OCI-LY7 (cell line): ENCODE results near the gene HES7. TPM values are rescaled to one million over a fixed set of nuclear protein-coding genes. Genes with fewer than 3 reads are reported as not detected.

Experiments used
- BruUV-seq: library from RNA; stranded (reverse); fragments of 400-500 nt; replicated peaks from 2 replicates; lab custom pipeline; 2021; lab: Mats Ljungman, UMichigan
- CTCF ChIA-PET: fragments of 300-600 bp; sonication (Branson Sonifier 250); formaldehyde crosslinking; loops from one replicate; lab custom pipeline; 2022; ENCODE audit warnings: antibody characterized with exemption; ENCODE audit not compliant: unreplicated experiment; lab: Charles Lee
- POLR2A ChIA-PET: fragments of 300-600 bp; sonication (Branson Sonifier 250); formaldehyde crosslinking; loops from one replicate; lab custom pipeline; 2022; ENCODE audit warnings: antibody characterized with exemption; lab: Charles Lee
- DNase-seq: peaks from one replicate; pipeline ENCODE4 v3.0.0-alpha.2; 2015; ENCODE audit warnings: low spot score
- H2AFZ ChIP-seq: fragments of 200-600 bp; sonication (generic), shearing (Covaris generic); 2 replicates; pipeline ENCODE4 v1.6.1; 2014; ENCODE audit warnings: mild to moderate bottlenecking, antibody characterized with exemption, low read length, moderate library complexity
- H3K27ac ChIP-seq: fragments of 200-600 bp; sonication (generic); 2 replicates; pipeline ENCODE4 v1.5.1; 2014; ENCODE audit warnings: mixed run types, low read depth, mild to moderate bottlenecking, moderate library complexity, low read length, inconsistent platforms; ENCODE audit not compliant: poor library complexity, severe bottlenecking
- H3K36me3 ChIP-seq: fragments of 200-600 bp; sonication (generic); 2 replicates; pipeline ENCODE4 v1.6.1; 2014; ENCODE audit warnings: mild to moderate bottlenecking, antibody characterized with exemption, low read length, moderate library complexity, mixed read lengths; ENCODE audit not compliant: insufficient read depth
- H3K4me1 ChIP-seq: fragments of 200-600 bp; sonication (generic); 2 replicates; pipeline ENCODE4 v1.5.1; 2014; ENCODE audit warnings: mild to moderate bottlenecking, low read length; ENCODE audit not compliant: insufficient read depth, poor library complexity, severe bottlenecking
- H3K4me2 ChIP-seq: fragments of 200-600 bp; sonication (generic); 2 replicates; pipeline ENCODE4 v1.6.1; 2014; ENCODE audit warnings: mild to moderate bottlenecking, low read length
- H3K4me3 ChIP-seq: fragments of 200-600 bp; sonication (generic); 2 replicates; pipeline ENCODE4 v1.5.1; 2014; ENCODE audit warnings: mild to moderate bottlenecking, low read depth, low read length; ENCODE audit not compliant: poor library complexity, severe bottlenecking
- H3K79me2 ChIP-seq: fragments of 200-600 bp; sonication (generic); 2 replicates; pipeline ENCODE4 v1.6.1; 2016; ENCODE audit warnings: low read depth, mild to moderate bottlenecking, low read length, moderate library complexity, mixed read lengths; ENCODE audit not compliant: insufficient read depth
- H3K9me2 ChIP-seq: fragments of 200-600 bp; sonication (generic); 2 replicates; pipeline ENCODE4 v1.6.1; 2016; ENCODE audit warnings: mild to moderate bottlenecking, low read length, mixed read lengths; ENCODE audit not compliant: insufficient read depth
- H3K9me3 ChIP-seq: fragments of 200-600 bp; sonication (generic); 2 replicates; pipeline ENCODE4 v1.6.1; 2014; ENCODE audit warnings: mild to moderate bottlenecking, mixed run types, low read length, mixed read lengths
- H4K20me1 ChIP-seq: fragments of 200-600 bp; sonication (generic); 2 replicates; pipeline ENCODE4 v1.6.1; 2014; ENCODE audit warnings: mild to moderate bottlenecking, antibody characterized with exemption, low read length, moderate library complexity, mixed read lengths; ENCODE audit not compliant: insufficient read depth
- EZH2phosphoT487 ChIP-seq: fragments of 200-600 bp; sonication (generic); IDR thresholded peaks from 2 replicates; pipeline ENCODE4 v1.6.1; 2018; ENCODE audit warnings: low read depth, borderline replicate concordance, mild to moderate bottlenecking, mixed run types, antibody characterized with exemption, low read length, moderate library complexity, mixed read lengths
- intact Hi-C: fragments of 100-400 bp; cut with micrococcal nuclease; formaldehyde crosslinking; loops from one replicate; pipeline ENCODE4 v1.10.0; 2022; ENCODE audit not compliant: unreplicated experiment
- total RNA-seq, 2 experiments: library from RNA; depleted of rRNA in 1 of 2; stranded (reverse); fragments of >200 nt in 1 of 2; shearing (Covaris generic) in 1 of 2; gene quantifications; 2 replicates each; pipeline ENCODE4 v1.2.3, GENCODE V29; 2014 to 2022
- TF ChIP-seq, protein P1 (sequence below): fragments of 200-600 bp; sonication (generic); conservative IDR thresholded peaks from 2 replicates; pipeline ENCODE4 v1.5.1; 2014; ENCODE audit warnings: mild to moderate bottlenecking, antibody characterized with exemption, low read length, moderate library complexity, mixed read lengths

Gene HES7
- total RNA-seq, 2 experiments from 2014 or later, result 0.44 to 5.8 TPM

DNA sequence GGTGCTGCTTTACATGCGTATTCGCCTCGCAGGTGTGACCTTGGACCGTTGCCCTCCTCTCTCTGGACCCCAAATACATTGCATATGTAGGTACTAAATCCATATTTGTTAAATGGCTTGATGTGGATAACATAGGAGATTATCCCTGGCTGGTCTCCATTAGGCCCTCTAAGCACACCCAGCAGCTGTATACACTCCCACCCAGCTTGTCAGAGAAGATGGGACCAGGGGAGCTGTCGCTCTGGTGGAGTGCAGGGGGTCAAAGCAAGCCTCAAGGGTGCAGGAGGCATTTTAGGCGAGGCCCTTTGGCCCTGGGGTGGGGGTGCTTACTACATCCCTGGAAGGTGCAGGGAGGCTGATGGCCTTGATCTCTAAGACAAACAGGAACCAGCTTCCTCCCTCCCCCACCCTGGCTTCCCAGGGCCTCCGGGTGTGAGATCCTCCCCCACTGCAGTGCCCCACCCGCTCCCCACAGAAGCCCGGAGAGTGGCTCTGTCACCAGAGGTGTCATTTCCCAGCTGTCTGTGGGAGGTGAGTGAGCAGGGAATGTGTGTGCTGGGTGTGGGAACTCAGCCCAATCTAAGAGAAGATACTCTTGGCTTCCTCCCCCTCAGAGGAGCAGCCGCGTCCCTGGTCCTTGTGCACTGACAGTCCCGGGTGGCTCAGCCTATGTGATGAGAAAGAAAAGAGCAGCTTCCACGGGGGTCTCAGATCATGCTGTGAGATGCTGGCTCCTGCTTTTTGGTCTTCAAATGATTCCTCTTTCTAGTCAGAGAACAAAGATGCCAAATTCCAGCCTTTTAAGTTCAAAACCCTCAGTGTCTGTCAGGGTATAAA lies 40.3 kb upstream of the HES7 start:
- no peaks in the 10 kb centered on the region for H4K20me1 ChIP-seq
- H3K27ac ChIP-seq, result peak overlapping the region; percentile 50
- no TSS peak for BruUV-seq
- peaks cover 19% of the 10 kb centered on the region; the same call in 1 of the 2 replicates for H3K36me3 ChIP-seq
- no peaks in the 10 kb centered on the region for H3K9me2 ChIP-seq
- CTCF ChIA-PET, result interaction anchor here (0.6 to 1.4 kb wide), 2 partner anchors 20 to 27 kb away, joined by 3 read pairs; no protein-coding TSS in a partner anchor
- no peaks in the 10 kb centered on the region for H3K9me3 ChIP-seq
- POLR2A ChIA-PET, result interaction anchor here (0.6 to 1.9 kb wide), 4 partner anchors 9 to 478 kb away, joined by 3 to 12 read pairs (median 4); no protein-coding TSS in a partner anchor
- intact Hi-C loops, result no loop called here
- H2AFZ ChIP-seq, result peak overlapping the region; percentile 76
- H3K79me2 ChIP-seq, result peaks cover 14% of the 10 kb centered on the region; the same call in 1 of the 2 replicates
- H3K4me1 ChIP-seq, result peaks cover 39% of the 10 kb centered on the region
- no peak for TF ChIP-seq EZH2phosphoT487
- TF ChIP-seq, protein P1, sequence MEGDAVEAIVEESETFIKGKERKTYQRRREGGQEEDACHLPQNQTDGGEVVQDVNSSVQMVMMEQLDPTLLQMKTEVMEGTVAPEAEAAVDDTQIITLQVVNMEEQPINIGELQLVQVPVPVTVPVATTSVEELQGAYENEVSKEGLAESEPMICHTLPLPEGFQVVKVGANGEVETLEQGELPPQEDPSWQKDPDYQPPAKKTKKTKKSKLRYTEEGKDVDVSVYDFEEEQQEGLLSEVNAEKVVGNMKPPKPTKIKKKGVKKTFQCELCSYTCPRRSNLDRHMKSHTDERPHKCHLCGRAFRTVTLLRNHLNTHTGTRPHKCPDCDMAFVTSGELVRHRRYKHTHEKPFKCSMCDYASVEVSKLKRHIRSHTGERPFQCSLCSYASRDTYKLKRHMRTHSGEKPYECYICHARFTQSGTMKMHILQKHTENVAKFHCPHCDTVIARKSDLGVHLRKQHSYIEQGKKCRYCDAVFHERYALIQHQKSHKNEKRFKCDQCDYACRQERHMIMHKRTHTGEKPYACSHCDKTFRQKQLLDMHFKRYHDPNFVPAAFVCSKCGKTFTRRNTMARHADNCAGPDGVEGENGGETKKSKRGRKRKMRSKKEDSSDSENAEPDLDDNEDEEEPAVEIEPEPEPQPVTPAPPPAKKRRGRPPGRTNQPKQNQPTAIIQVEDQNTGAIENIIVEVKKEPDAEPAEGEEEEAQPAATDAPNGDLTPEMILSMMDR, result no peak
- H3K4me3 ChIP-seq, result peak overlapping the region; percentile 23
- H3K4me2 ChIP-seq, result peak overlapping the region; percentile 71
- peak; percentile 62 for DNase-seq

- Histone ChIP-seq H2AFZ (peak overlapping the region; percentile 76), H3K4me2 (peak overlapping the region; percentile 71), H3K36me3 (peaks cover 24% of the 10 kb centered on the region), H3K4me3 (peak overlapping the region; percentile 91), H4K20me1 (no peaks in the 10 kb centered on the region), H3K27ac (peak overlapping the region; percentile 50), H3K79me2 (peaks cover 14% of the 10 kb centered on the region; the same call in 1 of the 2 replicates), H3K9me2 (no peaks in the 10 kb centered on the region), H3K9me3 (no peaks in the 10 kb centered on the region), H3K4me1 (peaks cover 43% of the 10 kb centered on the region)
- intact Hi-C loops, result no loop called here
- no peak for DNase-seq
- ChIA-PET CTCF (interaction anchor here (1.4 kb wide), 1 partner anchor 26 kb away, joined by 3 read pairs; no protein-coding TSS in a partner anchor), POLR2A (interaction anchor here (0.6 to 1.9 kb wide), 3 partner anchors 10 to 477 kb away, joined by 3 to 12 read pairs (median 3); no protein-coding TSS in a partner anchor)
- no peak for TF ChIP-seq EZH2phosphoT487
- TF ChIP-seq, protein P1, result no peak
- no TSS peak for BruUV-seq
Observed at GRCh38 chr17:8162997-8163977, 39.4 kb upstream of the HES7 start.
